SHP77 (cell line): ENCODE results near the gene PCBP1.
"Not testable (repeated sequence)": the region's sequence is repeated elsewhere in the genome, so short reads cannot be mapped to it uniquely, and the experiment has no call there.

Experiments used
- DNase-seq, 2 experiments: peaks; one replicate each; lab custom pipeline; 2025; lab: John Stamatoyannopoulos, UW

Gene PCBP1

GRCh38 chr2:70086838-70087701 is at the start of gene PCBP1:
PCBP1 (plus strand) TSS chr2:70087477; CDS start chr2:70087744, 267 bp downstream.
- DNase-seq: peak; percentile 85 to 88

- no peak for DNase-seq
These were observed 47.9 kb upstream of the PCBP1 start for GRCh38 chr2:70039366-70039765.

GRCh38 chr2:70041663-70042062 is 45.6 kb upstream of the PCBP1 start:
- DNase-seq: no peak

GRCh38 chr2:70042246-70042645 is 45.0 kb upstream of the PCBP1 start:
- no peak for DNase-seq

GRCh38 chr2:70043252-70043875 is 43.9 kb upstream of the PCBP1 start:
- DNase-seq: no peak

GRCh38 chr2:70044290-70045040 is 42.8 kb upstream of the PCBP1 start:
- DNase-seq: no peak

GRCh38 chr2:70045405-70045804 is 41.9 kb upstream of the PCBP1 start:
- no peak for DNase-seq

- DNase-seq: no peak
These were observed 41.3 kb upstream of the PCBP1 start for GRCh38 chr2:70045932-70046331.

GRCh38 chr2:70046534-70046933 is 40.7 kb upstream of the PCBP1 start:
- DNase-seq: no peak

GRCh38 chr2:70047451-70047850 is 39.8 kb upstream of the PCBP1 start:
- no peak for DNase-seq

GRCh38 chr2:70049255-70049654 is 38.0 kb upstream of the PCBP1 start:
- DNase-seq: no peak

- DNase-seq: no peak
These were observed 36.4 kb upstream of the PCBP1 start for GRCh38 chr2:70050631-70051425.

GRCh38 chr2:70055259-70055658 is 32.0 kb upstream of the PCBP1 start:
- not testable (repeated sequence) for DNase-seq

GRCh38 chr2:70061317-70061716 is 26.0 kb upstream of the PCBP1 start:
- DNase-seq: no peak

GRCh38 chr2:70062270-70062669 is 25.0 kb upstream of the PCBP1 start:
- DNase-seq: no peak

- no peak for DNase-seq
These were observed 19.2 kb upstream of the PCBP1 start for GRCh38 chr2:70068119-70068518.

GRCh38 chr2:70069049-70069448 is 18.2 kb upstream of the PCBP1 start:
- no peak for DNase-seq

- DNase-seq: peak; percentile 68 to 73
These were observed 16.6 kb upstream of the PCBP1 start for GRCh38 chr2:70070542-70071268.

- no peak for DNase-seq
These were observed 13.8 kb upstream of the PCBP1 start for GRCh38 chr2:70073493-70073892.

GRCh38 chr2:70078384-70078783 is 8.9 kb upstream of the PCBP1 start:
- DNase-seq: no peak

- DNase-seq: no peak
These were observed 6.6 kb upstream of the PCBP1 start for GRCh38 chr2:70080610-70081200.
